SH-SY5Y (cell line): ENCODE results near the gene ALG9.

Experiments used
- GATA2 ChIP-seq: IDR thresholded peaks from 2 replicates; pipeline ENCODE4 v1.6.1; 2011; ENCODE audit warnings: mild to moderate bottlenecking, low read depth, low read length
- GATA3 ChIP-seq: IDR thresholded peaks from 2 replicates; pipeline ENCODE4 v1.6.1; 2011; ENCODE audit warnings: low read depth, mild to moderate bottlenecking, low read length, moderate library complexity

DNA sequence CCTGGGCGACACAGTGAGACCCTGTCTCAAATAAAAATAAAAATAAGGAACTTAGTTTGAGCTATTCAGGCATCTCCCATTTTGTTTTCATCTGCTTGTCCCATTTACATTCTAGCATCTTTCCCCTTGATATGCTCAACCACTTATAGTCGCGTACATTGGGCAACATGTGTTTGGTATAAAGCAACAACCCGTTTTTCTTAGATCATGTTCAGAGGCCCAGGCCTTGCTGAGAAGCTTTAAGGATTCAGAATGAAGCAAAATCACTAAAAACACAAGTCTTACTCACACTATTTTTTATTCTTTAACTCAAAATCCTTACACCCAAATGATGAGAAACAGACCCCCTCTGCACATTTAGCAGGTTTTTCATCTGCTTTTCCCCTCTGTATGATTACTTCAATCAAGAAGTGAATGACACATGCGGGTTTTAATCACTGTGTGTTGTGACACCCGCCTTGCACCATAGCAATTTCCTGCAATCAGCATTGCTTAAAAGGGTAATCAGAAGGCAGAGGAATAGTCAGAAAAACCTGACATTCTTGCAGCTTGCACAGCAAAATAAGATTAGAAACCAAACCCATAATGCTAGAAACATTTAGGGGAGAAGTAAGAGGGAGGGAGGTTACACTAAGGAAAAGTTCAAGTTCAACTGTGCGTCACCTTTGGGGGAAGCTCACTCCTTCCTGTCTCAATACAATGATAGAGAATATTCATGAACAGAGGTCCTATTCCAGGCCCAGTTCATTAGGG is 25.9 kb downstream of the ALG9 start:
- TF ChIP-seq GATA2 = no peak
- TF ChIP-seq GATA3 = no peak
